Cardiac muscle cell (in vitro differentiated cells and primary cell): ENCODE results near the gene NDFIP2. TPM values are rescaled to one million over a fixed set of nuclear protein-coding genes. Genes with fewer than 3 reads are reported as not detected.

ENCODE experiments used
- DNase-seq, 2 donors: peaks; one replicate each; pipeline versions ENCODE4 v3.0.0 to v3.0.0-alpha.2; 2010 to 2017; ENCODE audit warnings: low read depth in 1 of 2, low spot score in 1 of 2
- H3K27ac ChIP-seq: fragments of 200-600 bp; sonication (generic); 2 replicates; pipeline ENCODE4 v1.5.1; 2016
- H3K27me3 ChIP-seq: fragments of 200-600 bp; sonication (generic); 2 replicates; pipeline ENCODE4 v1.6.0; 2016; ENCODE audit warnings: control low read depth
- H3K36me3 ChIP-seq: fragments of 200-600 bp; sonication (generic); 2 replicates; pipeline ENCODE4 v1.5.1; 2016; ENCODE audit warnings: control low read depth
- H3K4me1 ChIP-seq: fragments of 200-600 bp; sonication (generic); 2 replicates; pipeline ENCODE4 v1.8.1; 2017; ENCODE audit warnings: low read depth, mild to moderate bottlenecking, mixed run types
- H3K4me3 ChIP-seq: fragments of 200-600 bp; sonication (generic); 2 replicates; pipeline ENCODE4 v1.5.1; 2016; ENCODE audit warnings: mild to moderate bottlenecking
- H3K9me3 ChIP-seq: fragments of 200-600 bp; sonication (generic); 2 replicates; pipeline ENCODE4 v1.5.1; 2017; ENCODE audit warnings: low read depth, mild to moderate bottlenecking, control low read depth
- polyA plus RNA-seq: library from polyadenylated mRNA; unstranded; fragments of >200 nt; fragmentation: Nextera tagmentation; extraction: Ambion mirVana; gene quantifications from 2 replicates; pipeline ENCODE4 v1.2.1, GENCODE V29; 2016
- total RNA-seq: library from RNA; depleted of rRNA; stranded (reverse); fragments of >200 nt; gene quantifications from 2 replicates; pipeline ENCODE4 v1.2.3, GENCODE V29; 2016
- TF ChIP-seq, protein P1 (sequence below): IDR thresholded peaks from 2 replicates; pipeline ENCODE4 v1.5.1; 2012; ENCODE audit warnings: low read depth, mild to moderate bottlenecking, low read length

Gene NDFIP2
- total and polyA plus RNA-seq, 2 experiments from 2014 or later, result 26.8 to 37.3 TPM

DNA sequence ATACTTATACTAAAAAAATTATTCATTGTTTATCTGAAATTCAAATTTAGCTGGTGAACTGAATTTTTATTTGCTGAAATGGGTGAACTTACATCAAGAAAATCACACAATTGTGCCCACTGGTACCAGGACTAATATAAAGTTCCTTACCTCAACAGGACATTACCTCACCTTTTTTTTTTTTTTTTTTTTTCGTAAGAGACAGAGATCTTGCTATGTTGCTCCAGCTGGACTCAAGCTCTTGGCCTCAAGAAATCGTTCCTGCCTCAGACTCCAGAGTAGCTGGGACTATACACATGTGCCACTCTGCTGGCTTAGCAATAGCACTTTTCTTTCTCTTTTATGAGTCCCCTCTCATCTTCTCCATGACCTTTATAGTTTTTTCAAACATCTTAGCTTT, 22.5 kb upstream of the NDFIP2 start:
- Histone ChIP-seq H3K27ac (no peak overlapping the region), H3K27me3 (no peaks in the 10 kb centered on the region), H3K9me3 (no peaks in the 10 kb centered on the region), H3K36me3 (no peaks in the 10 kb centered on the region), H3K4me1 (no peaks in the 10 kb centered on the region), H3K4me3 (no peak overlapping the region)
- DNase-seq, result no peak
- TF ChIP-seq, protein P1, sequence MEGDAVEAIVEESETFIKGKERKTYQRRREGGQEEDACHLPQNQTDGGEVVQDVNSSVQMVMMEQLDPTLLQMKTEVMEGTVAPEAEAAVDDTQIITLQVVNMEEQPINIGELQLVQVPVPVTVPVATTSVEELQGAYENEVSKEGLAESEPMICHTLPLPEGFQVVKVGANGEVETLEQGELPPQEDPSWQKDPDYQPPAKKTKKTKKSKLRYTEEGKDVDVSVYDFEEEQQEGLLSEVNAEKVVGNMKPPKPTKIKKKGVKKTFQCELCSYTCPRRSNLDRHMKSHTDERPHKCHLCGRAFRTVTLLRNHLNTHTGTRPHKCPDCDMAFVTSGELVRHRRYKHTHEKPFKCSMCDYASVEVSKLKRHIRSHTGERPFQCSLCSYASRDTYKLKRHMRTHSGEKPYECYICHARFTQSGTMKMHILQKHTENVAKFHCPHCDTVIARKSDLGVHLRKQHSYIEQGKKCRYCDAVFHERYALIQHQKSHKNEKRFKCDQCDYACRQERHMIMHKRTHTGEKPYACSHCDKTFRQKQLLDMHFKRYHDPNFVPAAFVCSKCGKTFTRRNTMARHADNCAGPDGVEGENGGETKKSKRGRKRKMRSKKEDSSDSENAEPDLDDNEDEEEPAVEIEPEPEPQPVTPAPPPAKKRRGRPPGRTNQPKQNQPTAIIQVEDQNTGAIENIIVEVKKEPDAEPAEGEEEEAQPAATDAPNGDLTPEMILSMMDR, result no peak

DNA sequence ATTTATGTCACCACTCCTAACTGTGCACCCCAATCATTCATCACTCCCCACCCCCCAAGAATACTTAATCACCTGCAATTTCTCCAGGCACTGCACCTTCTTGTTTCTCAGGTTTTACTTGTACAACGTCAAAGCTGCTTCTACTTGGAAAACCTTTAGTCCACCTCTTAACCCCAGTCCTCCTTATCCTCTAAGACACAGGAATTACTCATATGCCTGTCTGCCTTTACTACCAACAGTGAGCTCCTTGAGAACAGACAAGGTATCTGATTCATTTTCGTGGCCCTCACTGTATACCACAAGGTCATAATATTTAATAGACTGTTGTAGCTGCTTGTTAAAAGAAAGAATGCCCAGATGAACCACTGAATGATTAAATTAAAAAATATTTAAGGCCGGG, 21.0 kb upstream of the NDFIP2 start:
- Histone ChIP-seq H3K27ac (no peak overlapping the region), H3K9me3 (no peaks in the 10 kb centered on the region), H3K36me3 (no peaks in the 10 kb centered on the region), H3K27me3 (no peaks in the 10 kb centered on the region), H3K4me3 (no peak overlapping the region), H3K4me1 (no peaks in the 10 kb centered on the region)
- TF ChIP-seq, protein P1, result no peak
- no peak for DNase-seq

DNA sequence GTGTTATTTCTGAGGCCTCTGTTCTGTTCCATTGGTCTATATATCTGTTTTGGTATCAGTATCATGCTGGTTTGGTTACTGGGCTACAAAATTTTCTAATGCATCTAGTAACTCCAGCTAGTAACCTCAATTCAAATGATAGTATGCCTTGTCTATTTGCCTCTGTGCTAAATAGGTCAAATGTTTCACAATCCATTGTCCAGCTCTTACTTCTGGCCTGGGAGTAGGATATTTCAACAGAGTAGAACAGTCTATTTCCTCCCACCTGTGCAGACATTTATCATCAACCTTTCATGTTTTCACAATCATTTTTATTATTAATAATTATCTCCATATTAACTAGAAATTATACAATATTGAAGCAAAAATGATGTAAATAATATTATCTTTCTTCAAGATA, 18.1 kb upstream of the NDFIP2 start:
- Histone ChIP-seq H3K27ac (no peak overlapping the region), H3K4me3 (no peak overlapping the region), H3K9me3 (no peaks in the 10 kb centered on the region), H3K4me1 (peaks cover 9% of the 10 kb centered on the region), H3K36me3 (no peaks in the 10 kb centered on the region), H3K27me3 (no peaks in the 10 kb centered on the region)
- TF ChIP-seq, protein P1, result no peak
- no peak for DNase-seq

DNA sequence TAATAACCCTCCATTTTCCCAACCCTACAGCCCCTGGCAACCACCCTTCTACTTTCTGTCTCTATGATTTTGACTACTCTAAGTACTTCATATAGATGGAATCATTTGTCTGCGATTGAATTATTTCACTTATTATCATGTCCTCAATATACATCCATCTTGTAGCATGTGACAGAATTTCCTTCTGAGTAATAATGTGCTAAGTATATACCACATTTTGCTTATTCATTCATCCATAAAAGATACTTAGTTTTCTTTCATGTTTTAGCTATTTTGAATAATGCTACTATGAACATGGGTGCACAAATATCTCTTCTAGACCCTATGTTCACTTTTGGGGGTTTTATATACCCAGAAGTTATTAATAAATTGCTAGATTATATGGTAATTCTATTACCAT, 17.4 kb upstream of the NDFIP2 start:
- Histone ChIP-seq H3K27ac (no peak overlapping the region), H3K9me3 (no peaks in the 10 kb centered on the region), H3K36me3 (no peaks in the 10 kb centered on the region), H3K4me3 (no peak overlapping the region), H3K27me3 (no peaks in the 10 kb centered on the region), H3K4me1 (peaks cover 13% of the 10 kb centered on the region)
- TF ChIP-seq, protein P1, result no peak
- DNase-seq, result no peak

DNA sequence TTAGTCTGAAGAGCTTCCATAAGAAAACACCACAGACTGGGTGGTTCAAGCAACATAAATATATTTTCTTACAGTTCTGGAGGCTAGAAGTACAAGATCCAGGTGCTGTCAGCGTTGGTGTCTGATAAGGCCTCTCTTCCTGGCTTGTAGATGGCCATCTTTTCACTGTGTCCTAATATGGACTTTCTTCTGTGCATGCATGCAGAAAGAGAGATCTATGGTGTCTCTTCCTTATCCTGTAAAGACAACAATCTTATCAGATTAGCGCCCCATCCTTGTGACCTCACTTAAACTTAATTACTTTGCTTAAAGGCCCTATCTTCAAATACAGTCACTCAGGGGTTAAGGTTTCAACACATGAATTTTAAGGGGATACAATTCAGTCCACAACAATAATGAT, 14.1 kb upstream of the NDFIP2 start:
- H3K4me1 ChIP-seq, result peaks cover 13% of the 10 kb centered on the region
- H3K27me3 ChIP-seq, result no peaks in the 10 kb centered on the region
- no peaks in the 10 kb centered on the region for H3K9me3 ChIP-seq
- no peak overlapping the region for H3K4me3 ChIP-seq
- H3K27ac ChIP-seq, result no peak overlapping the region
- TF ChIP-seq, protein P1, result no peak
- DNase-seq, result no peak
- H3K36me3 ChIP-seq, result no peaks in the 10 kb centered on the region

DNA sequence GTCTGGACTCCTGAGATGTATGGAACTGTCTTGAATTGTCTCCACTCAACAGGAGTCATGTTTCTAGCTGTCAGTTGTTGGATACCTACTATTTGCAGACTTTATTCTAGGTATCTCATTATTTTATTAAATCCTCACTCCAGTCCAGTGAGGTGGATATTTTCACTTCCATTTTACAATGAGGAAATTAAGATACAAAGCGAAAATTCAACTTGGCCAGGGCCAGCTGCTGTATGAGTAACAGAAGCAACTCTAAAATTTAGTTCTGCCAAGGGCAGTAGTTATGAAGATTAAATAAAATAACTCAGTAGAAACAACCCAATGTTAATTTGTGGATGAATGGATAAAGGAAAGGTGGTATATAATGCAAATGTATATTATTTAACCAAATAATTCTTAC, 12.6 kb upstream of the NDFIP2 start:
- no peaks in the 10 kb centered on the region for H3K27me3 ChIP-seq
- no peak overlapping the region for H3K27ac ChIP-seq
- TF ChIP-seq, protein P1, result no peak
- H3K4me1 ChIP-seq, result peaks cover 13% of the 10 kb centered on the region
- DNase-seq, result no peak
- no peak overlapping the region for H3K4me3 ChIP-seq
- H3K36me3 ChIP-seq, result no peaks in the 10 kb centered on the region
- no peaks in the 10 kb centered on the region for H3K9me3 ChIP-seq
